ENCODE data around the gene TGFBR2. TPM values are rescaled to one million over a fixed set of nuclear protein-coding genes. Genes with fewer than 3 reads are reported as not detected.

TGFBR2 gene
- polyA plus RNA-seq, 1 donor (not counting 4 experiments of a cell fraction or from before 2014, with no cell fraction given), result 303 TPM

DNA sequence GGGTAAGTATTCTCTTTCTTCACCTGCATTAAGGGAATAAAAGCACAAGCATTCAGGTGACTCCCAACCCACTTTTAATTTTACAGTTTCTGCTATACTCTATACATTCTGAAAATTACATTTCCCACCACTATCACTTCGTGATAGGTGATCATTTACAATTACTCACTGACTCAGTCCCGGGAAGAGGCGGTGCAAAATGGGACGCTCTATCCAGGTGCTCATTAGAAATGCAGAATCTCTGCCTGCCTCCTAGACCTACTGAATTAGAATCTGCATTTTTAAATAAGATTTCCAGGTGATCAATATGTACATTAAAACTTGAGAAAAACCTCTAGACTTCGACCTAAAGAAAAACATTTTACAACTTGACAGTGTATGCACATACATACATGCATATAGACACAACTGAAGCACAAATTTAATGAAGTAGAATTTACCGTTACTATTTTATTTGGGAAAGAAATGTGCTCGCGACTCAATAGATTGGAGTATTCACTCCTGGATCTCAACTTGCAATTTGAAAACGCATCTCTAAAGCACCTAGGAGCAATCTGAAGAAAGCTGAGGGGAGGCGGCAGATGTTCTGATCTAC is 598 bp upstream of the TGFBR2 start:
- peak overlapping the region; percentile 86 to 97 (median 96) for H3K4me3 ChIP-seq (ENCODE audit: control insufficient read depth in 2 of 3, extremely low read depth in 1 of 3, insufficient read depth in 2 of 3, low read depth in 1 of 3, low read length in 3 of 3)
- peaks cover 30% of the 10 kb centered on the region for H3K4me1 ChIP-seq (ENCODE audit: control insufficient read depth, extremely low read depth, insufficient read depth, low read length)
- no peaks in the 10 kb centered on the region for H3K9me1 ChIP-seq (ENCODE audit: control insufficient read depth, extremely low read depth, insufficient read depth, low read length)
- peak overlapping the region; percentile 91 for H3K4me2 ChIP-seq (ENCODE audit: control insufficient read depth, extremely low read depth, insufficient read depth, low read depth, low read length)
- no peaks in the 10 kb centered on the region for H4K20me1 ChIP-seq (ENCODE audit: control insufficient read depth, extremely low read depth, insufficient read depth, low read length)
- no peak for DNase-seq (ENCODE audit: low read depth, low spot score)
- peak overlapping the region; percentile 95 for H3K9ac ChIP-seq (ENCODE audit: control insufficient read depth, extremely low read depth, insufficient read depth, low read length)
- H3K9me3 ChIP-seq (ENCODE audit: control insufficient read depth, low read depth, low read length), result no peaks in the 10 kb centered on the region
- no peaks in the 10 kb centered on the region for H3K27me3 ChIP-seq (ENCODE audit: control insufficient read depth, extremely low read depth, insufficient read depth, low read length)
- dilution Hi-C loops (cut with MboI; ENCODE audit: extremely low pct_ligation_motif_present, low sequenced_read_pairs), result no loop called here
- peak overlapping the region; percentile 45 for H2AFZ ChIP-seq (ENCODE audit: control insufficient read depth, low read length)
- peaks cover 43% of the 10 kb centered on the region for H3K79me2 ChIP-seq (ENCODE audit: control insufficient read depth, insufficient read depth, low read length)
- H3K27ac ChIP-seq (ENCODE audit: control insufficient read depth, insufficient read depth, low read length), result peak overlapping the region; percentile 91
- TF ChIP-seq EZH2 (IDR thresholded peaks at IDR 0.05; ENCODE audit: low read length), result no peak
- TF ChIP-seq, protein P1, sequence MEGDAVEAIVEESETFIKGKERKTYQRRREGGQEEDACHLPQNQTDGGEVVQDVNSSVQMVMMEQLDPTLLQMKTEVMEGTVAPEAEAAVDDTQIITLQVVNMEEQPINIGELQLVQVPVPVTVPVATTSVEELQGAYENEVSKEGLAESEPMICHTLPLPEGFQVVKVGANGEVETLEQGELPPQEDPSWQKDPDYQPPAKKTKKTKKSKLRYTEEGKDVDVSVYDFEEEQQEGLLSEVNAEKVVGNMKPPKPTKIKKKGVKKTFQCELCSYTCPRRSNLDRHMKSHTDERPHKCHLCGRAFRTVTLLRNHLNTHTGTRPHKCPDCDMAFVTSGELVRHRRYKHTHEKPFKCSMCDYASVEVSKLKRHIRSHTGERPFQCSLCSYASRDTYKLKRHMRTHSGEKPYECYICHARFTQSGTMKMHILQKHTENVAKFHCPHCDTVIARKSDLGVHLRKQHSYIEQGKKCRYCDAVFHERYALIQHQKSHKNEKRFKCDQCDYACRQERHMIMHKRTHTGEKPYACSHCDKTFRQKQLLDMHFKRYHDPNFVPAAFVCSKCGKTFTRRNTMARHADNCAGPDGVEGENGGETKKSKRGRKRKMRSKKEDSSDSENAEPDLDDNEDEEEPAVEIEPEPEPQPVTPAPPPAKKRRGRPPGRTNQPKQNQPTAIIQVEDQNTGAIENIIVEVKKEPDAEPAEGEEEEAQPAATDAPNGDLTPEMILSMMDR (optimal IDR thresholded peaks at IDR 0.05 in 1 of 3, IDR thresholded peaks at IDR 0.05 in 1 of 3, conservative IDR thresholded peaks at IDR 0.05 in 1 of 3; ENCODE audit: extremely low read depth in 1 of 3, insufficient read depth in 2 of 3, low read length in 3 of 3), result no peak
- peaks cover 0 to 3% of the 10 kb centered on the region in 2 experiments for H3K36me3 ChIP-seq (ENCODE audit: control insufficient read depth in 2 of 2, extremely low read depth in 1 of 2, insufficient read depth in 2 of 2, low read length in 2 of 2)
- peak; percentile 75 for FAIRE-seq

DNA sequence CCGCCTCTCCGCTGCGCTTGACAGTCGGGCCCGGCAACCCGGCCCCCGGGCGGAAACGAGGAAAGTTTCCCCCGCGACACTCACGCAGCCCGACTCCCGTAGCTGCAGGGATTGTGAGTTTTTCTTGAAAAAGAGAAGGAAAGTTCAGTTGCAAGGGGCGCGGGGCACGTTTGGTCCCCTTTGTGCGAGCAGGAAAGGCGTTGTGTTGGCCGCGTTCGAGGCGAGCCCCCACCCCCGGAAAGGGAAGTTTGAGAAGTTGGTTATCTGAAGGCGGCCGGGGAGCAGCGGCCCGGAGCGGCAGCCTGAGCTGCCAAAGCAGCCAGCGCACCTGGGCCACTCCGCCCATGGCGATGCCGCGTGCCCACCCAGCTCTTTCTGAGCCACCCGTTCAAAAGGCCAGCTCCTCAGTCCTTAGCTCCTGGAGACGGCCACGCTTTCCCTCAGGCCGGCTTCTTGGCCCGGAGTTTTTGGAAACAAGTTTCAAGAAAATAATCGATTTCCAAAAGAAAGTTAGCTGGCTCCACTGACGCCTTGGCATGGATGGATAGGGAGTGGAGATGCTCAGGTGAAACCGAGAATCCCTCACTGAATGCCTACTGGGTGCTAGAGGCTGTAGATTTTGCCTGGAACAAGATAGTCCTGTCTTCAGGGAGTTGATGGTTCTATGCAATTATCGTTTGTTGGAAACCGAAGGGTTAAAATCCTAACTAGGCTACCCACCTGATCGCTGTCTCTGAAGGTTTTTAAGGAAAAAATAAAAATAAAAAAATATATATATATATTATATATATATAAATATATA is 832 bp downstream of the TGFBR2 start:
- Histone ChIP-seq H3K4me1 (ENCODE audit: control insufficient read depth, extremely low read depth, insufficient read depth, low read length) (peaks cover 43% of the 10 kb centered on the region), H3K9ac (ENCODE audit: control insufficient read depth, extremely low read depth, insufficient read depth, low read length) (peak overlapping the region; percentile 95), H3K79me2 (ENCODE audit: control insufficient read depth, insufficient read depth, low read length) (peaks cover 58% of the 10 kb centered on the region), H3K27ac (ENCODE audit: control insufficient read depth, insufficient read depth, low read length) (peak overlapping the region; percentile 91), H3K4me3 (ENCODE audit: control insufficient read depth in 2 of 3, extremely low read depth in 1 of 3, insufficient read depth in 2 of 3, low read depth in 1 of 3, low read length in 3 of 3) (peak overlapping the region; percentile 86 to 97 (median 96)), H3K27me3 (ENCODE audit: control insufficient read depth, extremely low read depth, insufficient read depth, low read length) (no peaks in the 10 kb centered on the region), H3K4me2 (ENCODE audit: control insufficient read depth, extremely low read depth, insufficient read depth, low read depth, low read length) (peak overlapping the region; percentile 9), H4K20me1 (ENCODE audit: control insufficient read depth, extremely low read depth, insufficient read depth, low read length) (peaks cover 1% of the 10 kb centered on the region), H3K36me3 (ENCODE audit: control insufficient read depth in 2 of 2, extremely low read depth in 1 of 2, insufficient read depth in 2 of 2, low read length in 2 of 2) (peaks cover 0 to 4% of the 10 kb centered on the region in 2 experiments), H3K9me3 (ENCODE audit: control insufficient read depth, low read depth, low read length) (no peaks in the 10 kb centered on the region), H2AFZ (ENCODE audit: control insufficient read depth, low read length) (no peak overlapping the region), H3K9me1 (ENCODE audit: control insufficient read depth, extremely low read depth, insufficient read depth, low read length) (no peaks in the 10 kb centered on the region)
- FAIRE-seq (no peak), DNase-seq (ENCODE audit: low read depth, low spot score) (no peak)
- TF ChIP-seq, protein P1 (optimal IDR thresholded peaks at IDR 0.05 in 1 of 3, IDR thresholded peaks at IDR 0.05 in 1 of 3, conservative IDR thresholded peaks at IDR 0.05 in 1 of 3; ENCODE audit: extremely low read depth in 1 of 3, insufficient read depth in 2 of 3, low read length in 3 of 3), result no peak
- TF ChIP-seq EZH2 (IDR thresholded peaks at IDR 0.05; ENCODE audit: low read length), result no peak
- dilution Hi-C loops (cut with MboI; ENCODE audit: extremely low pct_ligation_motif_present, low sequenced_read_pairs), result no loop called here

All from keratinocyte (primary cell).